Testis (tissue), 2 donors: ENCODE results near the gene FAM53B.

ENCODE experiments used
- POLR2A ChIP-seq: fragments of 450-650 bp; IDR thresholded peaks from one replicate; pipeline ENCODE4 v1.6.1; 2017; ENCODE audit warnings: antibody characterized with exemption, mild to moderate bottlenecking, moderate library complexity
- TF ChIP-seq, protein P1 (sequence below), 3 experiments: fragments of 450-650 bp in 2 of 3; fragments of 200-600 bp in 1 of 3; sonication (generic) in 1 of 3; IDR thresholded peaks; one replicate each; pipeline ENCODE4 v1.5.1; 2016 to 2019; ENCODE audit warnings: antibody characterized with exemption in 3 of 3, mild to moderate bottlenecking in 2 of 3, moderate library complexity in 1 of 3

DNA sequence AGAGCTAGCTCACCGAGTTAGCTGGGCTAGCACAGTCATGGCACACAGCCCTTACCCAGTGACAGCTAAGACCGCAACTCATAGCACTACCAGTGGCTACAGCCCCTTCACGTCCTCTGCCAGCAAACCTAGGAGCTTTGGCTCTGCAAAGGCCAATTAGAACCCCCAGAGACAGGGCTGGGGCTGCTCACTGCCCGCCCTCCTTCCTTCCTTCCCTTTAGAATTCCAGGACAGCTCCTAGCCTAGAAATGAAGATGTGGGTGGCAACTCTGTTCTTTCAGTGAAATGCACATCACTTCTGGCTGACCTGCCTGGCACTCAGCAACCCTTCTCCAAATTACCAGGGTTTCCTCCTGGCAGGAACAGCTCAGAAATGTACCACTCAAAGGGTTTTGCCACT is 99.9 kb downstream of the FAM53B start:
- TF ChIP-seq, protein P1, sequence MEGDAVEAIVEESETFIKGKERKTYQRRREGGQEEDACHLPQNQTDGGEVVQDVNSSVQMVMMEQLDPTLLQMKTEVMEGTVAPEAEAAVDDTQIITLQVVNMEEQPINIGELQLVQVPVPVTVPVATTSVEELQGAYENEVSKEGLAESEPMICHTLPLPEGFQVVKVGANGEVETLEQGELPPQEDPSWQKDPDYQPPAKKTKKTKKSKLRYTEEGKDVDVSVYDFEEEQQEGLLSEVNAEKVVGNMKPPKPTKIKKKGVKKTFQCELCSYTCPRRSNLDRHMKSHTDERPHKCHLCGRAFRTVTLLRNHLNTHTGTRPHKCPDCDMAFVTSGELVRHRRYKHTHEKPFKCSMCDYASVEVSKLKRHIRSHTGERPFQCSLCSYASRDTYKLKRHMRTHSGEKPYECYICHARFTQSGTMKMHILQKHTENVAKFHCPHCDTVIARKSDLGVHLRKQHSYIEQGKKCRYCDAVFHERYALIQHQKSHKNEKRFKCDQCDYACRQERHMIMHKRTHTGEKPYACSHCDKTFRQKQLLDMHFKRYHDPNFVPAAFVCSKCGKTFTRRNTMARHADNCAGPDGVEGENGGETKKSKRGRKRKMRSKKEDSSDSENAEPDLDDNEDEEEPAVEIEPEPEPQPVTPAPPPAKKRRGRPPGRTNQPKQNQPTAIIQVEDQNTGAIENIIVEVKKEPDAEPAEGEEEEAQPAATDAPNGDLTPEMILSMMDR (IDR thresholded peaks at IDR 0.05) = no peak
- TF ChIP-seq POLR2A = no peak
